HG02642 (cell line): Measurements from ENCODE around the gene TMEM11.

ENCODE experiments used
- ATAC-seq: cut with Tn5 transposase; IDR thresholded peaks from one replicate; pipeline ENCODE4 v1.9.1; 2021; ENCODE audit warnings: mild to moderate bottlenecking; ENCODE audit not compliant: unreplicated experiment, poor library complexity

The TMEM11 gene

DNA sequence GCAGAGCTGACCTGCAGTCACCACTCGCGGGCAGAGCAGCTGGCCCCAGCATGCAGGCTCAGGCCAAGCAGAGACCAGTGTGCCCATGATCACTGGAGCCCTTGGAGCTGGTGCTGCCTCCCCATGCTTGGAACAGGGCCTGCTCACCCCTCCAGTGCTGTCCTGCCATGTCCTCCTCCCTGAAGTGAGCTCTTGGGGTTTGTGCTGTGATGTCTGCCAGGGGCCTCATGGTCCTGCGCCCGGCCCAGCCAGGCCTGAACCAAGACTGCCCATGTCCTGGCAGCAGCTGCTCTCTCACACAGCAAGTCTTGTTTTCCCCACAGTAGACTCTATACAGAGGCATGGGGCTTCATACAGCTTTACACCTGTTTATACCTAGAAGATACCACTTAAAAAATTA lies 24.6 kb downstream of the TMEM11 start:
- ATAC-seq = no peak

DNA sequence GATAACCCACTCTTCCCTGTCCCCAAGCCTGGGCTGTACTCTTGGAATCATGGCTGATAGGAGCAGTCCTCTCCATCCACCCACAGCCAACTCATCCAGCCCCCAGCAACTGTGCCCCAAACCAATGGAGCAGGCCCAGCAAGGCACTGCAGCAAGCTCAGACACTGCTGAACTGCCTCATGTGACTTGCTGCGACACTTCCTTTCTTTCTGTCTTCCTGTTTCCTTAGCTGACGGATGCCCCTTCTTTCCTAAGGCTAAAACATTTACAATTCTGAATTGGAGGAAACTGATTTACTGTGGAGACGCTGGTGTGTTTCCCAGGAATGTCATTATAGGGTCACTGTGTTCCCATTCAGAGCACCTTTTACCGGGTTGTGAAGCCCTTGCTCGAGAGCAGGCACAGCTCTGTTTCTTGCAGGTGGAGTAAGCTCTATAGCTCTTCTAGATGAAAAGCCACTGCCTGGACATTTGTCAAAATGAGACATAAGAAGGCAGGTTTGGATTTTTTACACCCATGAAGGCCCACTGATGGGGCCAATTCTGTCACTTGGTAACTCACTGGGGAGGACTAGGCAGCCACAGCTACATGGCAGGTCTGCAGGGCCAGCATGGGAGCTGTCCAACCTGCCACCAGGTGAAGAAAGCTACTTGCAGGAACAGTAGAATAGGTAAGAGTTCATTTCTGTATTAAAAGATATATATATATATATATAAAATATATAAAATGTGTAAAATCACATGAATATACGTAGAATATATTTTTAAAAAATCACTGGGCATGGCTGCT lies 27.4 kb downstream of the TMEM11 start:
- no peak for ATAC-seq

DNA sequence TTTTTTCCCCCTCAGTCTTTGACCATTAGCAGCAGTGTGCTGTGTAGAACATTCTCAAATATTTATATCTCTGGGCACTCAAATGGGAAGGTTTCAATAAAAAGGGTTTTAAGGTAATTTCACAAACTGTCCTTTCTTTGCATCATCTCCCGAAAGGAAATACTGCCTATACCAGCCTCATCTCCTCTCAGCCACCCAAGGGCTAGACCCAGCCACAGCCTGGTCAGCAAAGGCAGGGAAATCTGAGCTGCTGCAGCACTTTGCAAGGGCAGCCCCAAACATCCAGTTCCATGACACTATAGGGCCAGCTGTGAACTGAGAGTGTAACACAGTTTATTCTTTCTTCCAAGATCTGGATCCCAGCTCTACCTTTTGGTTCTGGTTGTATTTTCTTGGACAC lies 28.9 kb downstream of the TMEM11 start:
- no peak for ATAC-seq

DNA sequence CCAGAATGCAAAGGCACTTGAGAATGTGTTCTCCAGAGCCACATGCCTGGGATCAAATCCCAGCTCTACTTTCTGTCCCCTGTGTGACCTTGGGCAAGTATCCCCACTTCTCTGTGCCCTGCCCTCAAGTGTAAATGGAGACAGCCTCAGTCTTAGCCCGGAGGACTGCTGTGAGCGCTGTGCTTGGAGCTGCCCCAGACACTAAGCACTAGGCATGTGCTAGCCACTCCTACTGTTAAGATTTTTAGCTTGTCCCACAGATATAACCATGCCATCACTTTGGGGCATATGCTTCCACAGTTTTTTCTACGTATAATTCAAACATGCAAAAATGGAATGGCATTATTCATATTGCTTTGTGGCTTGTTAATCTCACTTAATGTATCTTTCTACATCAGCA lies 29.4 kb downstream of the TMEM11 start:
- ATAC-seq = no peak

DNA sequence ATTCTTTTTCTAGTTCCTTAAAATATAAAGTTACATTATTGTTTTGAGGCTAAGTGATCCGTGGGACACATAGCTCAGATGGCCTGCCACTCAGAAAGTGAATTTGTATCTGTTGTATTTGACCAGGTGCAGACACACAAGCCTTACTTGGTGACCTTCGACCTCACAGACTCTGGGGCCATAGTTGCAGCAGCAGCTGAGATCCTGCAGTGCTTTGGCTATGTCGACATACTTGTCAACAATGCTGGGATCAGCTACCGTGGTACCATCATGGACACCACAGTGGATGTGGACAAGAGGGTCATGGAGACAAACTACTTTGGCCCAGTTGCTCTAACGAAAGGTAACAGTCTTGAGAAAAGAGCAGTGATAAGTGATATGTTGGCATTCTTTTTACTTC lies 30.5 kb downstream of the TMEM11 start:
- no peak for ATAC-seq

DNA sequence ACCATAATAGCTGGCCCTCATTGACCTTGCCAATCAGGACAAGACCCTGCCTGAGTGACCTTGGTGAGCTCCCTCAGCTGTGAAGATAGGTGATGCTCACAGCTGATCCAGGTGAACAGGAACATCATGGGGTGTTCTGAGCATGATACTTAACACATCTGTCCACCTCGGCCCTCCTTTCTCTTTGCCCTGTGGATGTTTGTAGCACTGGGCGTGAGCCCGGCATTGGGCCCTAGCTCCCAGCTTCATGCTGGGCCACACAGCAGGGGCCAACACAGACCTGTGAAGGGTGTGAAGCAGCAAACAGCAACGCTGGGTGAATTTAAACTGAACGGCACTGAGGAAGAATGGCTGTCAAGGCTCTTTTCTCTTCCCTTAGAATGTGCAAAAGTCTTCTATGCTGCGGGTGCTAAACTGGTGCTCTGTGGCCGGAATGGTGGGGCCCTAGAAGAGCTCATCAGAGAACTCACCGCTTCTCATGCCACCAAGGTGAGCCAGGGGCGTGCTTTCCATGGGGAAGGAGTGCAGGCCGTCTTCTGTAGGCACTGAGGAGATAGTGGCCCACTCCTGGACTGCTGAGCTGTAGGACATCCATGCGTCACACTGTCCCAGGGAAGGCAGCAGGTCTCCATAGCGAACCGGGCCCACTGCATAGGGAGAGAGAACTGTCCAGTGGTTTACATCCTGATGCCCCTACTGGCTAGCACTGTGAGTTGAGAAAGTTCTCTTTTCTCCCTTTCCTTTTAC lies 35.9 kb downstream of the TMEM11 start:
- ATAC-seq = no peak

DNA sequence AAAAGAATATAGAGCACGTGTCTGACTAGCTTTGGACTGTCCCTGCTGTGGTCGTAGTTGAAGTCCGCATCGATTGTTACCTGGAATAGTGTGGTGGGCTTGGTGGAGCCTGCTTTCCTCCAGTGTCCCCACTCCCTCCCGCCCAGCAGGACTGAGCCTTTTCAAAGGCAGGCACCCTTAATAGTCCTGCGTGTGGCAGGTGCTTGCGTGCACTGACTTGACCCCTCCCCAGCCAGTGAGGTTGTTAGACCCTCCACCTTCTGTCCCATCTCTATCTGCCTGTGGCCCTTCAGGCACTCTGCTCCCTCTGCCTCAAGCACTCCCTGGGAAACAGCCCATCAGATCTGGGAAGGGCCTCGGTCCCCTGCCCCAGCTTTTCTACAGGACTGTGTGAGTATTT lies 36.6 kb downstream of the TMEM11 start:
- ATAC-seq = no peak

DNA sequence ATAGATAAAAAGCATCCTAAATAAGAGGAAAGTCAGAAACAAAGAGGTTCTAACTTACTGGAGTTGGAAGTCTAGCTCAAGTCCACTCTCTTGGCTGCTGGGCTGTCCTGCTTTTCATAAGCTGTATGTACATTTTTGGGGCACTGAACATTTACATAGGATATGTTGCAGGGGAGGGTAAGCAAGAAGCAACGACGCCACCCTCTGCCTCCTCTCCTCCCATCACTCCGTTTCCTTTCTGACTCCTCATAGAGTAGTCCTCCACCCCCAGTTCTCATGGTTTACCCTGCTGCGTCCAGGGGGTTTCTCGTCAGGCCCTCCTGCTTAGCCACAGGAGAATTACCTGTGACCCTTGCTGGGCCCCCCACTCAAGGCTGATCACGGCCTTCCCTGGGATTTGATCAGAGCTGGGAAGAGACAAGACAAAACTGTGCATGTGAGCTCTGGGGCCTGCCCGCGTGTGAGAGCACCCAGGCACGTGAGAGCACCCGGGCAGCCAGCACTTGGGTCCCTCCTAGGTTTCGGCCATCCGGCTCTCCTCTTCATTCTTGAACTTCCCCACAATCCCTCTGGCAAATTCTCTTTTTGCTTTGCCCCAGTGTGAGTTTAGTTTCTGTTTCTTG lies 37.1 kb downstream of the TMEM11 start:
- no peak for ATAC-seq

DNA sequence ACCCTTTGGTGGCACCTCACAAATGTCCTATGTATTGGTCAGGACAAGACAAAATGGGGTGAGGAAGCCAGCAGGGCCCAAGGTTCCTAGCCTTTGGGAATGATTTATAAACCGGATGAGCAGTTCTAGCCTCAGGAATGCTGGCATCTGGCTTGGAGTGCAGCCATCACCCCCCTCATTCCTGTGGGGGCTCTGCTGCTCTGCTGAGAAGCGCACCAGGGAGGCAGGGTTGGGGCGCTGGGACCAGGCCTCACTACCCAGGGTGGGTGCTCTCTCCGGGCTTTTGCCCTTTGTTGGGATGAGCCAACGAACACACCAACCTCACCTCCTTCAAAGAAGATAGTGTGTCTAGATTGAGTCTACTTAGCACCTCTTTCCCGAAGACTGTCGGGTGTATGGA lies 39.2 kb downstream of the TMEM11 start:
- no peak for ATAC-seq

DNA sequence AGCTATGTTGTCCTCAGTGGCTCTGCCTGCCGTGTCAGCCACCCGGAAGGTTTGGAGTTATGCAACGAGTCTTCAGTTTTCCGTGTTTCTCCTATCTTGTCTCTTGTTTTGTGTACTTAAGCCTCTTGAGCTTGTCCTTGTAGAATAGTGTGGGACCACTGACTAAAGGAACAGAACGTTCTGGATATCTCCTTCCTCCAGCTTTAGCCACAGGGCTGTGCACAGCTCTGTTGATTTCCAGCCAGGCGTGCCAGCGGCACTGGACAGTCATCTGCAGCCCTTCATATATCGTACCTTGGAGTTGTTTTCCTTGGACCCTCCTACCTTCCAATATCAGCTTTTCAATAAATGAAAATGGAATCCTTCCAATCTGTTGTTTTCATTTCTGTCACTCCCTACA lies 39.8 kb downstream of the TMEM11 start:
- no peak for ATAC-seq

DNA sequence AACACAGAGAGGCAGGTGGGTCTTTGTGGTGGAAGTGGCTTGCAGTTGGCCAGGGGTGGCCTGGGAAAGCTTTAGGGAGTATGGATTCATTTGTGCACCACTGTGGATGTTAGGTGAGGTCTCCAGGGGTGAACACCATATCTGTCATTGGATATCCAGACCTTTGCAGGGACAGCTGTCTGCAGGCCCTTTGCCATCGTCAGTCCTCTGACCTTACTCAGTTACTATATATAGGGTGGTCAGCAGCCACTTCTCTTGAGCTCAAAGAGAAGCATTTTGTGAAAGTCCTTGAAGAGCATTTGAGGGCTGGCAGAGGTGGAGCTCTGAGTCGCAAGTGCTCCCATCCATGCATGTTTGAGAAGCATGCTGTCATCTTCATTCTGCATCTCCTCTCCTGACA lies 40.4 kb downstream of the TMEM11 start:
- ATAC-seq = no peak

DNA sequence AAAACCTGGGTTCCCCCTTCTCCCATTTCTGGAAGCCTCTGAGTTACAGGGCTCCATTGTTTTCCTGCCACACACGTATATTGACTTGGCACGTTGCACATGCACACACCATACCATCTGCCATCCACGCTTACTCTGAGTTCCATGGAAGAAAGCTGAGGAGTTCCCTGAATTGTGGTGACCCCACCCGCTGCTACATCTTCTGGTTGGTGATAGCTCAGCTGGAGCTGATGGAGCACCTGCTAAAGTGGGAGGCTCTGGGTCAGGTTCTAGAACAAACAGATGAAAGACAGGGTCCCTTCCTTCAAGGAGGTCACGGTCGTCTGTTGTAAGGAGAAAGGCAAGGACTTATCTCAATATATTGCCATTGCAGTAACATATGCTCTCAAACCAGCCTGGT lies 41.1 kb downstream of the TMEM11 start:
- ATAC-seq = no peak

DNA sequence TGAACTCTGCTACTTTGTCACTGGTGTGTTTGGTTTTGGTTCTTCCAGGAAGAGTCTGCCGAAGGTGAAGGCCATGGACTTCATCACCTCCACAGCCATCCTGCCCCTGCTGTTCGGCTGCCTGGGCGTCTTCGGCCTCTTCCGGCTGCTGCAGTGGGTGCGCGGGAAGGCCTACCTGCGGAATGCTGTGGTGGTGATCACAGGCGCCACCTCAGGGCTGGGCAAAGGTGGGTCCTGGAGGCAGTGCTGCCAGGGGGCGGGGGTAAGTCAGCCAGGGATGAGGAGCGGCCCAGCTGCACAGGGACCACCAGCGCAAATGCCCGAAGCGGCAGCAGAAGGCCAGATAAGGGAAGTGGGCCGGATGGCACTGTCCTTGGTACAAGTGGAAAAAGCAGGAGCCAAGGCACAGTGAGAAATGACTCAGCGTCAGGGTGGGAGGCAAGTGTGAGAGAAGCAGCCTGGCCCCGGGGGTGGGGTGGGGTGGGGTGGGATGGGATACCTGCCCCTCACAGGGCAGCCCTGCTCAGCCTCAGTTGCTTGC lies 41.9 kb downstream of the TMEM11 start:
- ATAC-seq = no peak

DNA sequence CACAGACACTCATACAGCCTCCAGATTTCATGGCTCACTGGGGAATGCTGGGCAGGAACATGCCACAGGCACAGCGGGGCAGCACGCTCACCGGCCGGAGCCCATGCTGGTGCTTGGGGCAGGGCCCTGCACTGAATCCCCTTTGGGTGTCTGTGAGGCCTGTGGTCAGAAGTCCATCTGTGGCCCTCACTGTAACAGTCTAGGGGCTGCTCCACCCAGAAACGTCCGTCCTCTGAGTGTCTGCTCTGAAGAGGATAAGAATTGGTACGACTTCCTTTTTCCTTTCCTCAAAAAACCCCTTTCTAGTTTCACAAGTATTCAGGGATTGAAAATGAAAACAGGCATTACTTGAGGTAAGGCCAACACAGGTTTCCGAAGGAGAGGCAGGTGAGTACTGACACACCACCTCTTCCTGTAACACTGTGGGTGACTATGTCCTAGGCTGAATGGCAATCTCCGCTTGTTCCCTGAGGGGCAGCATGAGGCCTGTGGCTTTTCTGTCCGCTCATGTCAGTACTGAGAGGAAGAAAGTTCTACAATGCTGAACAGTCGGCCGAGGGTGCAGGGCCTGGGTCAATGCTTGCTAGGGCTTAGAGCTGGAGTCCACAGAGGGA lies 42.5 kb downstream of the TMEM11 start:
- peak; percentile 86 for ATAC-seq

DNA sequence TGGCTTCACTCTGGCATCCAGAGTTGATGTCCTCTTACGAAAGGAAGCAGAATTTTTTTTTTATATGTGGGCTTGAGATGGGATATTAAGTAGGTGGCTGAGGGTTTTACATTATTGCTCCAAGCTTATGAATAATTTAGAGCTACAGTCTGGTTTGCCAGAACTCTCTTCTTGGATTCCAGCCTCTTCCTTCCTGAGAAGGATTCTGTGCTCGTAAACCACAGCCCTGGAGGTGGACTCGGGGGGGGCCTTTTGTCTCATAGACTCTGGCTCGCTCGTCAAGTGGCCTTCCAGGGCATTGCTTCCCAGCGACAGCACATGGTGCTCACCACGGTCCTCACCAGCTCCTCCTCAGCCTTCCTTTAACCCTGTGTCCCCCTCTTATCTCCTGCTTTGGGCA lies 43.2 kb downstream of the TMEM11 start:
- no peak for ATAC-seq

DNA sequence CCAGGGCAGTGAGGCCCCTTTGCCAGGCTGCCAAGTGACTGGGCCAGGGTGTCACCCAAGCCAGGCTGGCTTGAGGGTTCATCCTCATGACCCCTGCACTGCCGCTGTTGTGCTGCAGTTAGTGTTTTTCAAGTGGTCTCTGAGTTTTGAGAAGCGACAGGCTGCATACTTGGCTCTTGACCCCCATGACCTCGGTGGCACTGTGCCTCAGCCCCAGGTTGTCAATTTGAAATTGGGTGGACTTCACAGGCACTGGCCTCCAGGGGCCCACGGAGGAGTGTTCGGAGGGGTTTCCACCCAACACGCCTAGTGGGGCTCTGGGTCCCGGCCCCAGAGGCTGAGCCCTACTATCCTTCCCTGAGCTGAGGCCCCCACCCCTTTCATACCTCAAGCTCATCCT lies 44.5 kb downstream of the TMEM11 start:
- ATAC-seq = no peak

DNA sequence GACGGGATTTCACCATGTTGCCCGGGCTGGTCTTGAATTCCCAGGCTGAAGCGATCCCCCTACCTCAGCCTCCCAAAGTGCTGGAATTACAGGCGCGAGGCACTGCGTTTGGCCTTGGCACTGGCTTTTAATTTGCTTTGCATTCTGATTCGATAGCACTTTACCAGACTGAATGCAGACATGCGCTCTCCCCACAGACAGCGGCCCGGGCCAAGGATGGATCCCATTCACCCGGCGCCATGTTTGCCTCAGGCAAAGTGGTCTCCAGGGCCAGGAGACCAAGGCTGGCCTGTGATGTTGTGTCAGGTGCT lies 45.5 kb downstream of the TMEM11 start:
- ATAC-seq = no peak

DNA sequence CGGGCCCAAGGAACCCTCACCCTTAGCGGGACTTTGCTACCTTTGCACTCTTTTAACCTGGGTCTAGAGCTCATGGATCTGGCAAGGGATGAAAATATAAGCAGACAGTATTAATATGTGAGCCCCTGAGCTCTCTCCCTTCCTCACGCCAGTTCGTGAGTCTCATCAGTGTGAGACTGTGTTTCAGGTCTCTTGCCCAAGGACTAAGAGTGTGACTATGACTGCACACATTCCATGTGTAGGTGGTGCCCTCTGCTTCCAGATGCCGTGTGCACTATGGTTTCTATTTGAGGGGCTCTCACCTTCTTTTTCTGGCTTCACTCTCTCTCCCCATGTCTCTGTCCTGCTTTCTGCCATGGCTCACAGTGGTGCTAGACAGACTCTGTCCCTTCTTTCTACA lies 46.7 kb downstream of the TMEM11 start:
- ATAC-seq = no peak

DNA sequence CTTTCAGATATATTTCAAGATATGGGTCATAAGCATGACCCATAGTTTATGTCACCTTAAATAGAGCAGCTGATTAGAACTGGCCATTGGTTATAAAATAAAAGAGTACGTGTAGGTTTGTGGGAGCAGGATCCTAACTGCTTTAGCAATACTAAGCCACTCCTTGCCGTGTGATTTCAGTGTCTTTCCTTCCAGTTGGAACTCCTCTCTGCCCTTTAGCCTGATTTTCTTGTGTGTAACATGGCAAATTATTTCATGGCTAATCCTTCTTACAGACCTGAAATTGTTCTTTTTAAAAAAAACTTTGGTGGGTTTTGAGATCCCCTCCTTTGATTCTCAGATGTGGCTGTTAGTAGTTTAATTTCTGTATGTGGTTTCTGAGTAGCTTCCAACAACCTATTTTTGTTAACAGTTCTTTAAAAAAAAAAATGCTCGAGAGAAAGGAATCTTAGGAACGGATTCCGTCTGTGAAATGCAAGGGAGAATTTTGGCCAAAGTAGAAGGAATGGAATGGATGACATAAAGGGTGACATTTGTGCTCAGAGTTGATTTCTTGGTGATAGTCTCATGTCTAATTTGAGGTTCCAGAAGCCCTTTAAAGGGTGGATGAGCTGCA lies 47.3 kb downstream of the TMEM11 start:
- no peak for ATAC-seq

DNA sequence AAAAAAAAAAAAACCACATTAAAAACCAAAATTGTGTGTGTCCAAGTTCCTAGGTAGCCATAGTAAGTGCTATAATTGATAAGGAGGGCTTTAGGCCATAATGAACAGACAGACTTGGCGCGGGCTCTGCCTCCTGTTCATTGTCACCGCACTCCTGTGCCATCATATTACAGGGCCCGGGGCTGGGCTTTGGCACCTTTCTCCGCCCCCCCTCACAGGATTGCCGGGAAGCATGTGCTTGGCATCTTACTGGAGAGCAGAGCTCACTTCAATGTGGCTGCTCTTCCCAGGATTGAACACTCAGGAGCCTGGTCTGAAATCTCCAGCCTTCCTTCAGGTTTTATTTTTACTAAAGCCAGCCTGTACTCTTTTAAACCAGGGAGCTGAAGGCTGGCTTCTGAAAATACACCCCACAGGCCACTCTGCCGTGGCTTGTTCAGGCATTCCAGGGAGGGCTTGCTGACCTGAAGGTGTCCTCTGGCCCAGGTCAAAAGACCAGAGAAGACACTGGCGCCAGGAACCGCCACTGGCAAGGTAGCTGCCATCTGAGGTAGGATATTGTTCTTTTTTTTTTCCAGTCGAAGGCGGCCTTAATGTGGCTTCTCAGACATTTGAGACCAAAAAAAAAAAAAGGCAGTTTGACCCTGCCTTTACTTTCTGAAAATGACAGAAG lies 47.9 kb downstream of the TMEM11 start:
- ATAC-seq = no peak
